ENCODE data around the gene MYO5B. TPM values are rescaled to one million over a fixed set of nuclear protein-coding genes. Genes with fewer than 3 reads are reported as not detected.

Gene MYO5B
- total and polyA plus RNA-seq, 2 of the 4 experiments (the other 2 are of a cell fraction): 0.24 to 0.54 TPM

DNA sequence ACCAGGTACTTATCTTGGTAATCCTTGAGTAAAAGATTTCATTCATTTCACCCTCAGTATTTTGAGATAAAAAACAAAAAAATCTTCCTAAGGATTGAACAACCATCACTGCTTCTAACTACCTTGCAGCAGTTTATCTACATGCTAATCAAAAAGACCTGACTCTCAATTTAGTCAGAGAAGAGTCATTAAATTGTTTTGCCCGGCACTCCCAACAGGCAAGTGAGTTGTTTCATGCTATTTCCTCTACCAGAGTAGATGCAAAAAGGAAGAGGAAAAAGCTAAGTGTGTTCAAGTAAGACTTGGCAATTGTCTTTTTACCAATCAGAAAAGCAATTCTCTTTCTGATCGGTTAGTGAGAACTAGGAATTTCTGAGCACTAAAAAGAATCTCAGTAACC, 39.5 kb downstream of the MYO5B start:
- TF ChIP-seq CHD1 (IDR thresholded peaks at IDR 0.05; ENCODE audit: low read depth, low read length) (no peak), BHLHE40 (IDR thresholded peaks at IDR 0.05; ENCODE audit: low read depth, low read length) (no peak), CEBPB (IDR thresholded peaks at IDR 0.05; ENCODE audit: low read depth, low read length) (no peak), NFE2L2 (IDR thresholded peaks at IDR 0.05; ENCODE audit: low read depth, low read length) (no peak), RAD21 (IDR thresholded peaks at IDR 0.05; ENCODE audit: low read length) (no peak), MAFK (IDR thresholded peaks at IDR 0.05; ENCODE audit: low read depth, low read length) (no peak), POLR2A (IDR thresholded peaks at IDR 0.05; ENCODE audit: low read depth, low read length) (no peak), SMC3 (IDR thresholded peaks at IDR 0.05; ENCODE audit: low read depth, low read length) (no peak)
- TF ChIP-seq, protein P1, sequence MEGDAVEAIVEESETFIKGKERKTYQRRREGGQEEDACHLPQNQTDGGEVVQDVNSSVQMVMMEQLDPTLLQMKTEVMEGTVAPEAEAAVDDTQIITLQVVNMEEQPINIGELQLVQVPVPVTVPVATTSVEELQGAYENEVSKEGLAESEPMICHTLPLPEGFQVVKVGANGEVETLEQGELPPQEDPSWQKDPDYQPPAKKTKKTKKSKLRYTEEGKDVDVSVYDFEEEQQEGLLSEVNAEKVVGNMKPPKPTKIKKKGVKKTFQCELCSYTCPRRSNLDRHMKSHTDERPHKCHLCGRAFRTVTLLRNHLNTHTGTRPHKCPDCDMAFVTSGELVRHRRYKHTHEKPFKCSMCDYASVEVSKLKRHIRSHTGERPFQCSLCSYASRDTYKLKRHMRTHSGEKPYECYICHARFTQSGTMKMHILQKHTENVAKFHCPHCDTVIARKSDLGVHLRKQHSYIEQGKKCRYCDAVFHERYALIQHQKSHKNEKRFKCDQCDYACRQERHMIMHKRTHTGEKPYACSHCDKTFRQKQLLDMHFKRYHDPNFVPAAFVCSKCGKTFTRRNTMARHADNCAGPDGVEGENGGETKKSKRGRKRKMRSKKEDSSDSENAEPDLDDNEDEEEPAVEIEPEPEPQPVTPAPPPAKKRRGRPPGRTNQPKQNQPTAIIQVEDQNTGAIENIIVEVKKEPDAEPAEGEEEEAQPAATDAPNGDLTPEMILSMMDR (conservative IDR thresholded peaks at IDR 0.05; ENCODE audit: low read depth, low read length): no peak
- Histone ChIP-seq H3K79me1 (ENCODE audit: low read depth in 1 of 2, low read length in 2 of 2) (no peaks in the 10 kb centered on the region), H3K27me3 (ENCODE audit: control insufficient read depth, insufficient read depth, low read length) (no peaks in the 10 kb centered on the region), H3K4me1 (ENCODE audit: control insufficient read depth, insufficient read depth, low read length) (no peaks in the 10 kb centered on the region), H4K20me1 (ENCODE audit: insufficient read depth, low read length) (no peaks in the 10 kb centered on the region), H2BK20ac (ENCODE audit: low read depth, low read length) (no peak overlapping the region), H3K23ac (ENCODE audit: low read depth, low read length) (no peak overlapping the region), H2AK5ac (ENCODE audit: low read depth, low read length) (no peak overlapping the region), H3K27ac (ENCODE audit: insufficient read depth, low read length) (no peak overlapping the region), H3K36me3 (ENCODE audit: control insufficient read depth, insufficient read depth, low read length) (no peaks in the 10 kb centered on the region), H3K4me3 (ENCODE audit: insufficient read depth, low read depth, low read length) (no peak overlapping the region), H2BK120ac (ENCODE audit: low read depth, low read length) (no peak overlapping the region), H3K14ac (replicated peaks; ENCODE audit: low read depth, low read length) (no peak overlapping the region), H3K4me2 (ENCODE audit: low read depth, low read length) (no peak overlapping the region), H3K56ac (ENCODE audit: extremely low read depth, insufficient read depth, low read length) (no peak overlapping the region), H3K9me1 (ENCODE audit: insufficient read depth, low read length) (no peaks in the 10 kb centered on the region), H3K18ac (ENCODE audit: low read depth, low read length) (no peak overlapping the region), H2BK15ac (ENCODE audit: low read depth, low read length) (no peak overlapping the region), H4K91ac (ENCODE audit: insufficient read depth, low read depth, low read length) (no peak overlapping the region), H4K8ac (ENCODE audit: low read depth in 2 of 2, low read length in 2 of 2) (no peak overlapping the region), H2BK5ac (ENCODE audit: low read depth, low read length, poor library complexity, severe bottlenecking) (no peak overlapping the region), H3K9me3 (ENCODE audit: control insufficient read depth, insufficient read depth, low read length) (no peaks in the 10 kb centered on the region), H2AFZ (replicated peaks; ENCODE audit: low read length, poor library complexity) (no peak overlapping the region), H2AK9ac (replicated peaks; ENCODE audit: low read depth, low read length, poor library complexity) (no peak overlapping the region), H3K4ac (ENCODE audit: low read depth, low read length) (no peak overlapping the region), H4K5ac (ENCODE audit: low read depth, low read length) (no peak overlapping the region), H3K9ac (ENCODE audit: low read depth, low read length) (no peak overlapping the region)
- BruUV-seq (replicated peaks): no TSS peak
- DNase-seq (no peak), ATAC-seq (ENCODE audit: low read depth) (no peak)
- WGBS, 2 experiments (ENCODE audit: extremely low coverage in 2 of 2, insufficient read length in 1 of 2): no CpG with 5 or more reads among the region's 2 CpGs
- intact Hi-C loops (cut with micrococcal nuclease) (no loop called here), in situ Hi-C loops (cut with MboI; ENCODE audit: low sequenced_read_pairs) (no loop called here), dilution Hi-C loops (cut with HindIII; ENCODE audit: low sequenced_read_pairs, unreplicated experiment) (no loop called here)
- ChIA-PET CTCF (no interaction called here), POLR2A (ENCODE audit: unreplicated experiment) (no interaction called here)

All from IMR-90 (cell line).